ENCODE measurements around the gene MLPH.

DNA sequence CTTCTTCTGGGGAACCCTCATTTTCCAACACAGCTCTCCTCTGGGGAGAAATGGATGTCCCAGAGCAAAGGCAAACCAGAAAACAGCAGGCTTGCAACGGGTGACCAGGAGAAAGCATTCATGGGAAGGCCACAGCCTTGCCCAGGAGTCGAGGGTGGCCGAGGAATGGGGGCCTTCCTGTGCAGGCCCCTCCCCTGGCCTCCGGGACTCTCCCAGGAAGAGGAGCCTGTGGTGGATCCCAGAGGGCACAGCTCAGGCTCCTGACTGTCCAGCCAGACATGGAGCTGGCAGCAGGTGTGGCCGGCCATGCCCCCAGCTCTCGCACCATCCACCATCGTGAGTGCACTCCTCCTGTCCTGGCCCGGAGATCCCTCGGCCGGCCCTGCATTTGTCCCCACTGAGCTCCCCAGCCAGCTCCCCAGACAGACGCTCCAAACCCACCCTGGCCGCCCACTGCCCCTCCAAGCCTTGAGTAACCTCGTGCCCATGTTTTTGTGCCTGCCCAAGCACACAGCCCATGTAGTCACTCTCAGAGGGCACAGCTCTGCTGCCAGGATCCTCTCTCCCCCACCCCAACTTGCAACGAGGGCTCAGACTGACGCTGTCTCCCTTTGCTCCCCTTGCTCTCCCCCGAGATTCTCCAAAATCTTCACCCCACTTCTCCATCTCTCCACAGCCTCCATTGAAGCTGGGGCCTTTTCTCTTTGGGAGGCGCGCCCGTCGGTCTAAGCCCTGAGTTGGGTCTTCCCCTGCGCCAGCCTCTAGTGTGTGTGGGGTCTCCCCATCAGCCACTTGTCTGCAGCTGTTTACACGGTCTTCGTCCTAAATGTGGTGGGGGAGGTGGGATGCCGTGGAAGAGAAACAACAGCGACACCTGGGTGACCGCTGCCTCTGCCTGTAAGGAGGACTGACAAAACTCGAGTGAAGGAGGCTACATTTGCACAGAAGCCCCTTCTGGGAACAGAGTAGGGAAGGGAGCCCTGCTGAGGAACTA is 89.1 kb downstream of the MLPH start:
- TF ChIP-seq CTCF (IDR thresholded peaks at IDR 0.05; ENCODE audit: low read depth, low read length) (no peak), POLR2A (IDR thresholded peaks at IDR 0.05; ENCODE audit: extremely low read depth, insufficient read length) (no peak), MAX (IDR thresholded peaks at IDR 0.05; ENCODE audit: low read depth, low read length) (no peak)

All from NB4 (cell line).